ENCODE data around the gene RAD1.

The RAD1 gene

GRCh38 chr5:34859253-34859652, 56.1 kb downstream of the RAD1 start:
- DNase-seq, result no peak

DNA sequence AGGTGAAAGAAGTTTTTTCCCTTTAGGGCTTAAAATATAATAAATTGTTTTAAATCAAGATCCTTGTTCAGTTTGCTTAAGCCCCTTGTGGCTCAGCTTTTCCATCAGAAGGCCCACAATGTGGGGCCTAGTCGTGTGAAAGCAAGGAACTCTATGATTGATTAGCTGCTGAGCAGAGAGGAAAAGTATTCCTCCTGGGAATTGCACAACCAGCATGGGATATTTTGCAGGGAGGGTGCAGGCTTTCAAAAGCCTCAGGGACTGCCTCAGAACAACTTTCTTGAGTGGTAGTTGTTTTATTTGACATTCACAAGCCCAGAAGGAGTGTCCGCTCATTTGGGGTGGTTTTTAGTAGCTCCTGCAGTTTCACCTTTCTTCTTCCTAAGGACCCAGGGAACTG, 56.5 kb downstream of the RAD1 start:
- no peak for DNase-seq

DNA sequence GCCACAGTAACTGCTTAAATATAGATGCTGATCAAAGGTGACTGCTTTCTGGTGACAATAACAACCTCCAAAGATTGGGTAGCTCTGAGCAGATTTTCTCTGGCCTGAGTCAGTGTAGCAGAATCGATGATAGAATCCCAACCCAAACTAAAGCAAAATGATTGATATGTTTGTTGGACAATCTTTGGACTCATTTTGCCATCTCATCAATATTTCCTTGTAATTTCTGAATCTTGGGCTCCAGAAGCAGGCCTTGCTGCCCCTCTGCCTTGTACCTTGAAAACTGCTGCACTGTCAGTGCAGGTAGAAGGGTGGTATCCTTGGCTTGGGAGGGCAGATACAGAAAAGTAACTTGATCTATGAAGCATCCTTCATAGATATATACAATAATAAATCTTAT, 57.4 kb downstream of the RAD1 start:
- DNase-seq, result no peak

- no peak for DNase-seq
Measured at GRCh38 chr5:34857161-34857560, 58.1 kb downstream of the RAD1 start.
